ENCODE data around the gene PRKAR2B.
"Not testable (repeated sequence)": the region's sequence is repeated elsewhere in the genome, so short reads cannot be mapped to it uniquely, and the experiment has no call there.

The PRKAR2B gene

GRCh38 chr7:107049480-107049879, 5.0 kb downstream of the PRKAR2B start:
- DNase-seq: no peak

GRCh38 chr7:107049971-107050532, 5.5 kb downstream of the PRKAR2B start:
- no peak for DNase-seq

- DNase-seq: no peak
These were observed 6.9 kb downstream of the PRKAR2B start for GRCh38 chr7:107051376-107051775.

GRCh38 chr7:107054965-107055364, 10.5 kb downstream of the PRKAR2B start:
- DNase-seq: not testable (repeated sequence)

GRCh38 chr7:107056058-107056457, 11.6 kb downstream of the PRKAR2B start:
- DNase-seq: not testable (repeated sequence)

- no peak for DNase-seq
These were observed 12.4 kb downstream of the PRKAR2B start for GRCh38 chr7:107056728-107057473.

GRCh38 chr7:107057474-107057833, 12.9 kb downstream of the PRKAR2B start:
- no peak for DNase-seq

- DNase-seq: no peak
These were observed 15.0 kb downstream of the PRKAR2B start for GRCh38 chr7:107059468-107059867.

- DNase-seq: no peak
These were observed 19.0 kb downstream of the PRKAR2B start for GRCh38 chr7:107063245-107064120.

- DNase-seq: no peak
These were observed 19.8 kb downstream of the PRKAR2B start for GRCh38 chr7:107064255-107064654.

GRCh38 chr7:107065929-107066247, 21.4 kb downstream of the PRKAR2B start:
- DNase-seq: no peak

GRCh38 chr7:107068156-107068555, 23.7 kb downstream of the PRKAR2B start:
- no peak for DNase-seq

GRCh38 chr7:107069457-107069856, 25.0 kb downstream of the PRKAR2B start:
- DNase-seq: peak; percentile 65

GRCh38 chr7:107070710-107071109, 26.2 kb downstream of the PRKAR2B start:
- DNase-seq: no peak

GRCh38 chr7:107071129-107071528, 26.6 kb downstream of the PRKAR2B start:
- no peak for DNase-seq

GRCh38 chr7:107072133-107072532, 27.6 kb downstream of the PRKAR2B start:
- no peak for DNase-seq

- no peak for DNase-seq
These were observed 31.5 kb downstream of the PRKAR2B start for GRCh38 chr7:107075863-107076574.

GRCh38 chr7:107076781-107077698, 32.5 kb downstream of the PRKAR2B start:
- DNase-seq: peak; percentile 69

- no peak for DNase-seq
These were observed 33.4 kb downstream of the PRKAR2B start for GRCh38 chr7:107077699-107078516.

- DNase-seq: no peak
These were observed 34.0 kb downstream of the PRKAR2B start for GRCh38 chr7:107078517-107078966.

Data from inflammatory macrophage treated with lipopolysaccharide for 4 hours (primary cell).